Globus pallidus (tissue), 1 donor: ENCODE results near the gene MEOX2.
A peak's percentile ranks its signal among the peaks of the same experiment; 100 is the strongest.

Experiments used
- DNase-seq: peaks from one replicate; pipeline ENCODE4 v3.0.0-alpha.2; 2015; ENCODE audit warnings: low spot score

The MEOX2 gene

GRCh38 chr7:15610503-15610902 lies 76.0 kb downstream of the MEOX2 start:
- no peak for DNase-seq

- no peak for DNase-seq
Measured at GRCh38 chr7:15609287-15609686, 77.2 kb downstream of the MEOX2 start.

- no peak for DNase-seq
Measured at GRCh38 chr7:15607529-15608210, 78.8 kb downstream of the MEOX2 start.

GRCh38 chr7:15606561-15606960 lies 79.9 kb downstream of the MEOX2 start:
- no peak for DNase-seq

GRCh38 chr7:15604166-15604565 lies 82.3 kb downstream of the MEOX2 start:
- DNase-seq: no peak

- DNase-seq: no peak
Measured at GRCh38 chr7:15603124-15603523, 83.4 kb downstream of the MEOX2 start.

- no peak for DNase-seq
Measured at GRCh38 chr7:15602236-15602635, 84.2 kb downstream of the MEOX2 start.

GRCh38 chr7:15601175-15601574 lies 85.3 kb downstream of the MEOX2 start:
- DNase-seq: no peak

- DNase-seq: no peak
Measured at GRCh38 chr7:15600298-15600697, 86.2 kb downstream of the MEOX2 start.

- no peak for DNase-seq
Measured at GRCh38 chr7:15594461-15594860, 92.0 kb downstream of the MEOX2 start.

- no peak for DNase-seq
Measured at GRCh38 chr7:15593382-15593781, 93.1 kb downstream of the MEOX2 start.

- no peak for DNase-seq
Measured at GRCh38 chr7:15586266-15586665, 100.2 kb downstream of the MEOX2 start.

GRCh38 chr7:15584575-15584974 lies 101.9 kb downstream of the MEOX2 start:
- no peak for DNase-seq

- no peak for DNase-seq
Measured at GRCh38 chr7:15582773-15583172, 103.7 kb downstream of the MEOX2 start.

GRCh38 chr7:15581352-15581951 lies 105.0 kb downstream of the MEOX2 start:
- DNase-seq: no peak

GRCh38 chr7:15580604-15581351 lies 105.7 kb downstream of the MEOX2 start:
- DNase-seq: no peak

- DNase-seq: no peak
Measured at GRCh38 chr7:15577600-15577999, 108.9 kb downstream of the MEOX2 start.

- DNase-seq: no peak
Measured at GRCh38 chr7:15571301-15571878, 115.1 kb downstream of the MEOX2 start.

GRCh38 chr7:15567652-15568051 lies 118.8 kb downstream of the MEOX2 start:
- DNase-seq: no peak

- DNase-seq: no peak
Measured at GRCh38 chr7:15567036-15567435, 119.4 kb downstream of the MEOX2 start.

GRCh38 chr7:15566476-15566875 lies 120.0 kb downstream of the MEOX2 start:
- no peak for DNase-seq

- DNase-seq: peak; percentile 83
Measured at GRCh38 chr7:15561835-15562234, 124.6 kb downstream of the MEOX2 start, which contains the start of gene AGMO. Gene AGMO (minus strand): TSS chr7:15562015.
